Hypothalamus (tissue), 51 donors: ENCODE measurements around the gene DSG4.

Source experiments
- DNase-seq, 51 donors: peaks; one replicate each; lab custom pipeline; 2025; lab: John Stamatoyannopoulos, UW

Gene DSG4

DNA sequence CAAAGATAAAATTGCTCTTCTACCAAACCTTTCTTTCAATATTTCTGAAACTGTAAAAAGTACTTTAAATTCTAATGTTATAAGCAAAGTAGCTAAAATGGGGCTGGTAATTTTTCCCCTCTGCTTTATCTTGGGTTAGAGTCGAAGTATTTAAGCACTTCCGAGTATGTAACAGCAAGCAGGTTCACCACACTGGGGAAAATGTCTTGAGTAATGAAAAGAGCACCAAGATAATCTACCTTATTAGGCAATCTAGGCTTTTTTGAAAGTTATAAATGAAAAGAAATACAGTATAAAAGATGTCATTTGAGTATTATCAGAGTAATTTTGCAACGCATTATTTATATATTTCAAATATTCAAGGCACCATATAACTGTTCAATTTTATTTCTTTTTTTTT lies 70.3 kb downstream of the DSG4 start:
- DNase-seq, result no peak

DNA sequence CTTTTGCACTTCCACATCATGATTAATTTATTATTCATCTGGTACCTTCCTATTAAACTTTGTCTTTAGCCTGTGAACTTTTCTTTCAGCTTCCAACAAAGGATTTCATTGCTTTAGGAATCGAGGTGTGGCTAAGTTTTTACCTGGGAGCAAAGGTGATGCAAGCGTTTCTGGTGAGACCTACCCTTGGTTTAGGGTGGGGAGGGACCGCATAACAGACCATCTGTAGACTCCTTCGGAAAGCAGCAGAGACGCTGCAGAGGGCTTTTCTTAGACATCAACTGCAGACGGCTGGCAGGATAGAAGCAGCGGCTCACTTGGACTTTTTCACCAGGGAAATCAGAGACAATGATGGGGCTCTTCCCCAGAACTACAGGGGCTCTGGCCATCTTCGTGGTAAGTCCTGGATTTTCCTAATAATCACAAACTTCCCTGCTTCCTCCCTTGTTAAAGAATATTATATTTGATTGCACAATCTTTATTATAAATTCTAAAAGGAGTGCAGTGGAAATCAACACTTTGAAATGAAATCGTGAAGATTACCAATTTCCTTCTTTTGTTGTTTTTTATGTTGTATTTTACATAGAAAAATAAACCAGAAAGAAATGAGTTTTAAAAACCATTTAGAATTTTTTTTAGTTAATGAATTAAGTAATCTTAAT lies 71.1 kb downstream of the DSG4 start, which contains the start of gene DSG3:
TSS of gene DSG3 (plus strand) at position 212 of the 662 bp plus-strand sequence. CDS start at position 349, 137 bp downstream.
- DNase-seq, result no peak

DNA sequence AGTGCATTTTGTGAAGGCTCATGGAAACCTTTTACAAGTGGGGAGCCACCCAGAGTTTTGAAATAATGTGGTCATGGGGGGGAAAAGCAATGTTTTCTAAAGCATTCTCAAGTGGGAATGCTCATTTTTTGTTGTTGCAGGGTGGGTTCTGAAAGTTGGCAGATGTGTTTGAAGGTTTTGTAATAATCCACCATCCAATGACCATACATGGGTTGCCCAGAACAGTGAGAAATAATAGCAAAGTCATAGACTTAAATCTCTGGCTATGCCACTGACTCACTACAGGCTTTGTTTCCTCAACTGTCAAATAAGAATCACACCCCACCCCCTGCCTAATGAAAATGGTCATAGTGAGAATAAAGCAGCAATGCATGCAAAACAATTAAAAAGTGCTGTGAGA lies 73.8 kb downstream of the DSG4 start:
- DNase-seq, result no peak

DNA sequence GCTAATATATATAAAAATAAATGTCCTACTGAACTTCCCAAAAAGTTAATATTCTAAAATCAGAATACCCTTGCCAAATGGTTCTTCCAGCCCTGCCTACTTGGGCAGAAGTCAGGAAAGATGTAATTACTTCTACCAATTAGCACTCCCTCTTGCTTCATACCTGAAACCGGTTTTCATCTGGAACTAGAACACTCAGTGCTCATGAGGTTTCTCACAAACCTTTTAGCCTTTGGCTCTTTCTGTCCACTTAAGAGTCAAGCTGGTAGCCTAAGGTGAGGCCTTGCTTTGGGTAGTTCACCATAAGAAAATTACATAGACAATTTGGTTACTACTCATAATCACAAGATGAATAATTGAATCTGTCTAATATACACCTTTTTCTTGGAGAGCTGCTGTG lies 75.0 kb downstream of the DSG4 start:
- DNase-seq, result no peak

DNA sequence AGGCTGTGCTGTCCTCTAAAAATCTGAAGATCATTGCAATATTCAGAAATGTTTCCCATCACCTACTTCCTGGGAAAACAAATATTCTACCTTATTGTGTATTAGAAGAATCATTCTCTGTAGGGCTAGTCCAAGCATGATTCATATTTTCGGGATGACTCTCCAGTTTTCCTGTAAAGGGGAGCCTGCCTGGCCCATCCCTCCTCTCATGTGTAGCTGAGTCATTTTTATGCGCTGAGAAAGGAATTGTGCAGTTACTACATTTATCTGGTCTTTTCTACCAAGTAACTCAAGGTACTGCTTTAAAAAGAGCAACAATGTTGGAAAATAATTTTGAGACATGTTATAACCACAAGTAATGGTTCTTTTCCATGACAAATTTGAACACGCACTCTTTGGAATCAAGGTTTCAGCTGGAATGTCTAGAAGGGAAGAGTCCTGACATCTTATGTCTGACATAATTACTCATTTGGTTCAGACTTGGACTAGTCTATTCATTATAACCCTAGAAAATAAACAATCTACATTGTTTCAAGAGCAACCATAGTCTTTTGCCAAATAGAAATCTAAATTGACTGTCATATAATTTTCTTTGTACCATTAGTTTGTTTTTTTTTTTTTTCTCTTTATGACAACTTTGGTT lies 77.6 kb downstream of the DSG4 start:
- no peak for DNase-seq
